Loucy (cell line): ENCODE data around the gene MAP7.

ENCODE experiments used
- EZH2phosphoT487 ChIP-seq: fragments of 200-600 bp; IDR thresholded peaks from 2 replicates; pipeline ENCODE4 v1.6.1; 2018; ENCODE audit warnings: antibody characterized with exemption, mild to moderate bottlenecking, moderate library complexity, borderline replicate concordance
- TF ChIP-seq, protein P1 (sequence below): fragments of 200-600 bp; sonication (generic); conservative IDR thresholded peaks from 2 replicates; pipeline ENCODE4 v1.5.1; 2014; ENCODE audit warnings: mild to moderate bottlenecking, antibody characterized with exemption, low read length

DNA sequence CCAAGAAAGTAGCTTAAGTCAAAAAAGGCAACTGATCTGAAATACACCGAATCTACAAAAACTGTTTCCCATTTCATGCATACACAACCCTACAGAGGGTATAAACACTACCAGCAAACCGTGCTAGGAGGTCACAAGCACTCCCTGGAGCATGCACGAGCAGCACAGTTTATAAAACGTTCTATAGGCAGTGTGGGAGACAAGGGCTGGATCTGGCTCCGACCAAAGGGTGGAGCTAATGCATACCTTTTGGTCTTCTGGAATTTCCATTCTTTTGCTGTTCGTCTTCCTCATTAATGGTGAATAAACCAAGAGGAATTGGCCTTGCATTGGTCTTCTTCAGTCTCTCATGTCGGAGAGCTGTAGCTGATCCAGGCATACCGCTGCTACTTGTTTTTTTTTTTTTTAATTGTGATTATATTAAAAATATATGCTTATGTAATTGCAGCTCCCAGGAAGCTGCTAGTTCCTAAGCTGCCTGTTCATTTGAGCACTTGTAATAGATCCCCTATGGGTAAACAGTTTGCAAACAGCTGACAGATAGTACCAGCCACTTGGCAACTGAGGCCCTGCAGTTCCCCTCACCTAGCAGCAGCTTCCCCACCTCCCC, 24.5 kb downstream of the MAP7 start:
- TF ChIP-seq, protein P1, sequence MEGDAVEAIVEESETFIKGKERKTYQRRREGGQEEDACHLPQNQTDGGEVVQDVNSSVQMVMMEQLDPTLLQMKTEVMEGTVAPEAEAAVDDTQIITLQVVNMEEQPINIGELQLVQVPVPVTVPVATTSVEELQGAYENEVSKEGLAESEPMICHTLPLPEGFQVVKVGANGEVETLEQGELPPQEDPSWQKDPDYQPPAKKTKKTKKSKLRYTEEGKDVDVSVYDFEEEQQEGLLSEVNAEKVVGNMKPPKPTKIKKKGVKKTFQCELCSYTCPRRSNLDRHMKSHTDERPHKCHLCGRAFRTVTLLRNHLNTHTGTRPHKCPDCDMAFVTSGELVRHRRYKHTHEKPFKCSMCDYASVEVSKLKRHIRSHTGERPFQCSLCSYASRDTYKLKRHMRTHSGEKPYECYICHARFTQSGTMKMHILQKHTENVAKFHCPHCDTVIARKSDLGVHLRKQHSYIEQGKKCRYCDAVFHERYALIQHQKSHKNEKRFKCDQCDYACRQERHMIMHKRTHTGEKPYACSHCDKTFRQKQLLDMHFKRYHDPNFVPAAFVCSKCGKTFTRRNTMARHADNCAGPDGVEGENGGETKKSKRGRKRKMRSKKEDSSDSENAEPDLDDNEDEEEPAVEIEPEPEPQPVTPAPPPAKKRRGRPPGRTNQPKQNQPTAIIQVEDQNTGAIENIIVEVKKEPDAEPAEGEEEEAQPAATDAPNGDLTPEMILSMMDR: no peak
- TF ChIP-seq EZH2phosphoT487: no peak
